HPDE6-E6E7 (cell line): ENCODE data around the gene SSBP2.
"Not testable (repeated sequence)": the region's sequence is repeated elsewhere in the genome, so short reads cannot be mapped to it uniquely, and the experiment has no call there.

Experiments
- DNase-seq: peaks from one replicate; pipeline ENCODE4 v3.0.0; 2011; ENCODE audit warnings: missing footprints; ENCODE audit errors: extremely low spot score

SSBP2 gene

GRCh38 chr5:81525690-81526089, 225.2 kb downstream of the SSBP2 start:
- no peak for DNase-seq

GRCh38 chr5:81524015-81524414, 226.9 kb downstream of the SSBP2 start:
- DNase-seq, result no peak

GRCh38 chr5:81522571-81522970, 228.3 kb downstream of the SSBP2 start:
- no peak for DNase-seq

- DNase-seq, result no peak
Observed at GRCh38 chr5:81520769-81521168, 230.1 kb downstream of the SSBP2 start.

- no peak for DNase-seq
Observed at GRCh38 chr5:81519217-81519905, 231.5 kb downstream of the SSBP2 start.

GRCh38 chr5:81517462-81517861, 233.4 kb downstream of the SSBP2 start:
- DNase-seq, result no peak

- DNase-seq, result no peak
Observed at GRCh38 chr5:81516091-81516490, 234.8 kb downstream of the SSBP2 start.

GRCh38 chr5:81513982-81514381, 236.9 kb downstream of the SSBP2 start:
- DNase-seq, result no peak

- no peak for DNase-seq
Observed at GRCh38 chr5:81513473-81513872, 237.4 kb downstream of the SSBP2 start.

GRCh38 chr5:81506900-81507588, 243.9 kb downstream of the SSBP2 start:
- peak; percentile 39 for DNase-seq

- DNase-seq, result no peak
Observed at GRCh38 chr5:81506378-81506777, 244.5 kb downstream of the SSBP2 start.

- DNase-seq, result no peak
Observed at GRCh38 chr5:81505672-81506071, 245.2 kb downstream of the SSBP2 start.

GRCh38 chr5:81503602-81504001, 247.3 kb downstream of the SSBP2 start:
- DNase-seq, result not testable (repeated sequence)

GRCh38 chr5:81495286-81495685, 255.6 kb downstream of the SSBP2 start:
- DNase-seq, result no peak

- no peak for DNase-seq
Observed at GRCh38 chr5:81488862-81489261, 262.0 kb downstream of the SSBP2 start.

GRCh38 chr5:81486711-81487110, 264.2 kb downstream of the SSBP2 start:
- DNase-seq, result no peak

- no peak for DNase-seq
Observed at GRCh38 chr5:81482595-81482994, 268.3 kb downstream of the SSBP2 start.

- DNase-seq, result not testable (repeated sequence)
Observed at GRCh38 chr5:81473395-81473794, 277.5 kb downstream of the SSBP2 start.

GRCh38 chr5:81469676-81470075, 281.2 kb downstream of the SSBP2 start:
- DNase-seq, result no peak

GRCh38 chr5:81450940-81451339, 300.0 kb downstream of the SSBP2 start:
- no peak for DNase-seq

- no peak for DNase-seq
Observed at GRCh38 chr5:81435023-81435422, 315.9 kb downstream of the SSBP2 start.

GRCh38 chr5:81429985-81430384, 320.9 kb downstream of the SSBP2 start:
- no peak for DNase-seq

- no peak for DNase-seq
Observed at GRCh38 chr5:81429363-81429762, 321.5 kb downstream of the SSBP2 start.
